ENCODE data around the gene RHBDD2. TPM values are rescaled to one million over a fixed set of nuclear protein-coding genes. Genes with fewer than 3 reads are reported as not detected.
"Not testable (repeated sequence)": the region's sequence is repeated elsewhere in the genome, so short reads cannot be mapped to it uniquely, and the experiment has no call there.

RHBDD2 gene
- total RNA-seq = 139 and 143 TPM in 2 replicates

DNA sequence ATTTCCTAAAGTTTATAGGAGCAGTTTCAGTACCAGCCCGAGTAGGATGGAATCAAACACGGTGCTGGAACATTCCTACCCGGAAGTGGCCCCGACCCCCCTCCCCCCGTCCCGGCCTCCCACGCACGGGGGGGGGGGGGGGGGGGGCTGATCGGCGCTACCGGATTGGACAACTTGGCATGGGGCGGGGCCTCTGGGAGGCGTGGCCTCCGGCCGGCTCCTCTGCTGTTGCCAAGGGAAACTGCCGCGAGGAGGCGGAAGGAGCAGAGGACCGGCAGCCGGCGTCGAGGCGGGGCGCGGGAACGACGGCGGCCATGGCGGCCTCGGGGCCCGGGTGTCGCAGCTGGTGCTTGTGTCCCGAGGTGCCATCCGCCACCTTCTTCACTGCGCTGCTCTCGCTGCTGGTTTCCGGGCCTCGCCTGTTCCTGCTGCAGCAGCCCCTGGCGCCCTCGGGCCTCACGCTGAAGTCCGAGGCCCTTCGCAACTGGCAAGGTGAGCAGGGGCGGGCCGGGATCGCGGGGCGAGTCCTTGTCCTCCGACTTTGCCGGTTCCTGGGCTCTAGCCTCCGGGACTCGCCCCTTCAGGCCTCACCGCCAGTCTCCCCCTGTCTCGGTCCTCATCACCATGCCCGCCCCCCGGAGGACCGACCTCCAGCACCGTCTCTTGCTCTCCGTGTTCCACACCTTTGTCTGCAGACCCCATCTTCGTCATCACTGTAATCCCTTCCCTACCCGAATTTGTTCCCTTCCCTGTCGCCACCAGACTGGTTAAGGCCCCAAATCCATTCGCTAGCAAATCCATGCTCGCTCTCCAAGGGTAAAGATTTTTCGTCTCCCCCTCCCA lies at the start of gene RHBDD2:
Gene RHBDD2, plus strand, starts transcription at position 266 of the 843 bp plus-strand sequence. Its CDS starts 49 bp downstream, at position 315.
- Mint-ChIP-seq H3K27me3 (ENCODE audit: low read depth) (no peaks in the 10 kb centered on the region), H3K4me3 (ENCODE audit: low read depth) (peak within 1 kb of the TSS; percentile 100), H3K4me1 (ENCODE audit: low read depth) (peaks cover 39% of the 10 kb centered on the region), H3K9me3 (no peaks in the 10 kb centered on the region), H3K27ac (peak within 1 kb of the TSS; percentile 99), H3K36me3 (ENCODE audit: low read depth) (peaks cover 47% of the 10 kb centered on the region)
- DNase-seq (ENCODE audit: low spot score) = peak; percentile 89
- intact Hi-C loops (cut with micrococcal nuclease) = loop anchor here (1.0 to 5.0 kb wide), 3 partner anchors 9 to 102 kb away; no protein-coding TSS in a partner anchor

DNA sequence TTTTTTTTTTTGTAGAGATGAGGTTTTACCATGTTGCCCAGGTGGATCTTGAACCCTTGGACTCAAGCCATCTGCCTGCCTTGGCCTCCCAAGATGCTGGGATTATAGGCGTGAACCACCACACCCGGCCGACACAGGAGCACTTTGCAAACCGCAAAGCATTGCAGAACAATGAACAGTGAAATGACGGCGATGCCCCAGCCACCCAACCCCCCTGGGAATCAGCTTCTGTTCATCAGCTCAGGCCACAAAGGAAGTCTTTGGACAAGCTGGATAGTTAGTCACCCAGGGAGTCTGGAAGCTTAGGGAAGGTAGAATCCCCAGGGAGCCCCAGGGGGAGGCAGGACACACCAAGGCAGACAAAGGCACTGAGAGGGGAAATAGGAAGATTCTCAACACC lies 49.2 kb upstream of the RHBDD2 start:
- intact Hi-C loops (cut with micrococcal nuclease); H3K4me3 Mint-ChIP-seq (ENCODE audit: low read depth); H3K4me1 Mint-ChIP-seq (ENCODE audit: low read depth); H3K27ac Mint-ChIP-seq; H3K9me3 Mint-ChIP-seq; H3K36me3 Mint-ChIP-seq (ENCODE audit: low read depth); DNase-seq (ENCODE audit: low spot score); H3K27me3 Mint-ChIP-seq (ENCODE audit: low read depth): not testable (repeated sequence)

DNA sequence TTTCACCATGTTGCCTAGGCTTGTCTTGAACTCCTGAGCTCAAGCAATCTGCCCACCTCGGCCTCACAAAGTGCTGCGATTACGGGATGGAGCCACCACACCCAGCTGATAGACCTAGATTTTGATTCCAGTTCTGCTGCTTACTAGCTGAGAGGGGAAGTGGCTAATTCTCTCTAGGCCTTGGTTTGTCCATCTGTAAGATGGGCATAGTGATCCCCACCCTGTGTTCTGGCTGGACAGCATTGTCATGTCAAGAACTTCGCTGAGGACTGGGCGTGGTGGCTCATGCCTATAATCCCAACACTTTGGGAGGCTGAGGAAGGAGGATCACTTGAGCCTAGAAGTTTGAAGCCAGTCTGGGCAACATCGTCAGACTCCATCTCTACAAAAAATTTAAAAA lies 47.9 kb upstream of the RHBDD2 start:
- H3K27me3 Mint-ChIP-seq (ENCODE audit: low read depth) = no peaks in the 10 kb centered on the region
- no peak overlapping the region for H3K27ac Mint-ChIP-seq
- H3K4me3 Mint-ChIP-seq (ENCODE audit: low read depth) = no peak overlapping the region
- no peak for DNase-seq (ENCODE audit: low spot score)
- intact Hi-C loops (cut with micrococcal nuclease) = no loop called here
- no peaks in the 10 kb centered on the region for H3K9me3 Mint-ChIP-seq
- no peaks in the 10 kb centered on the region for H3K36me3 Mint-ChIP-seq (ENCODE audit: low read depth)
- H3K4me1 Mint-ChIP-seq (ENCODE audit: low read depth) = no peaks in the 10 kb centered on the region

GRCh38 chr7:75833662-75834061 lies 45.2 kb upstream of the RHBDD2 start:
- intact Hi-C loops (cut with micrococcal nuclease); H3K27me3 Mint-ChIP-seq (ENCODE audit: low read depth); H3K36me3 Mint-ChIP-seq (ENCODE audit: low read depth); H3K4me1 Mint-ChIP-seq (ENCODE audit: low read depth); H3K4me3 Mint-ChIP-seq (ENCODE audit: low read depth); H3K27ac Mint-ChIP-seq; DNase-seq (ENCODE audit: low spot score); H3K9me3 Mint-ChIP-seq: not testable (repeated sequence)

DNA sequence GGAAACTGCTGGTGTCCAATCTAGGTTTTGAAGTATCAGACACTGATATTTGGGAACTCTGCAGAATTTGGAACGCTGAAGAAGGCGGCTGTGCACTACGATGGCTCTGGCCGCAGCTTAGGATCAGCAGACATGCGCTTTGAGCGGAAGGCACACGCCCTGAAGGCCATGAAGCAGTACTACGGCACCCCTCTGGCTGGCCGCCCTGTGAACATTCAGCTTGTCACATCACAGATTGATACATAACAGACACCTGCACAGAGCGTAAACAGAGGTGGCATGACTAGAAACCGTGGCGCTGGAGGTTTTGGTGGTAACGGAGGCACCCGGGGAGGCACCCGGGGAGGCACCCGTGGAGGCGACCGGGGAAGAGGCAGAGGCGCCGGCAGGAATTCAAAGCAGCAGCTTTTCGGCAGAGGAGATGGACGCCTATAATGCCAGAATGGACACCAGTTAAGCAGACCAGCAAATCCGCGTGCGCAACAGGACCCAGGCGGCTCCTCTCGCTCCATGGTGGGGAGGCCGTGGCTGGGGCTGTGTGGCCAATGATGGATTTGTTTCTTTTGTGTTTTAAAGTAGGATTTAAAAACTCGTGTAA lies 43.0 kb upstream of the RHBDD2 start:
- H3K36me3 Mint-ChIP-seq (ENCODE audit: low read depth) = no peaks in the 10 kb centered on the region
- intact Hi-C loops (cut with micrococcal nuclease) = no loop called here
- no peak overlapping the region for H3K27ac Mint-ChIP-seq
- H3K4me3 Mint-ChIP-seq (ENCODE audit: low read depth) = no peak overlapping the region
- DNase-seq (ENCODE audit: low spot score) = no peak
- no peaks in the 10 kb centered on the region for H3K9me3 Mint-ChIP-seq
- H3K4me1 Mint-ChIP-seq (ENCODE audit: low read depth) = no peaks in the 10 kb centered on the region
- no peaks in the 10 kb centered on the region for H3K27me3 Mint-ChIP-seq (ENCODE audit: low read depth)

DNA sequence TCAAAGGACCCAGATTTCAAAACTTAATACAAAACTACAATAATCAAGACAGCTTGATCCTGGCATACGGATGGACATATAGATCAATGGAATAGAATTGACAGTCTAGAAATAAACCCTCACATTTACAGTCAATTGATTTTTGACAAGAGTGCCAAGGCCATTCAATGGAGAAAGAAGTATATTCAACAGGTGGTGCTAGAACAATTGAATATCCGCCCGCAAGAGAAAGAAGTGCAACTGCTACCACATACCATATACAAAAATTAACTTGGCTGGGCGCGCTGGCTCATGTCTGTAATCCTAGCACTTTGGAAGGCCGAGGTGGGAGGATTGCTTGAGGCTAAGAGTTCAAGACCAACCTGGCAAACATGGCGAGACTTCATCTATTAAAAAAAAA lies 42.0 kb upstream of the RHBDD2 start:
- Mint-ChIP-seq H3K9me3 (no peaks in the 10 kb centered on the region), H3K4me3 (ENCODE audit: low read depth) (no peak overlapping the region), H3K4me1 (ENCODE audit: low read depth) (no peaks in the 10 kb centered on the region), H3K27me3 (ENCODE audit: low read depth) (no peaks in the 10 kb centered on the region), H3K36me3 (ENCODE audit: low read depth) (no peaks in the 10 kb centered on the region), H3K27ac (no peak overlapping the region)
- intact Hi-C loops (cut with micrococcal nuclease) = no loop called here
- no peak for DNase-seq (ENCODE audit: low spot score)

DNA sequence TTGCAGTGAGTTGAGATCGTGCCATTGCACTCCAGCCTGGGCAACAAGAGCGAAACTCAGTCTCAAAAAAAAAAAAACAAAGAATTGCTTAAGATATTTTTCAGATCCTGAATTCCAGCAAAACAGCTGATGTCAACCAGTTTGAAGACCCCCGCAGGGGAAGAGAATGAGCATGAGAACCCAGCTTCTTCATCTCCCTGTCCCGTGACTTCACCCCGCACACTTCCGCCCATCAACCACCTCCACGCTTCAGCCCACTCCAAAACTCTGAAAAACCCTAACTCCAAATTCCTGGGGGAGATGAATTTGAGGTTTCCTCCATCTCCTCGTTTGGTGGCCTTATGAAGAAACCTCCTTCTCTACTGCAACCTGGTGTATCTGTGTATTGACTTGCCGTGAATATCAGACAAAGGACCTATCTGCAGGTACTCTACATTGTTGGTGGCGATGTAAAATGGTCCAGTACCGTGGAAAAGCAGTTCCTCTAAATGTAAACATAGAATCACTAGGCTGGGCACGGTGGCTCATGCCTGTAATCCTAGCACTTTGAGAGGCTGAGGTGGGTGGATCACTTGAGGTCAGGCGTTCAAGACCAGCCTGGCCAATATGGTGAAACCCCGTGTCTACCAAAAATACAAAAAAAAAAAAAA lies 40.4 kb upstream of the RHBDD2 start:
- intact Hi-C loops (cut with micrococcal nuclease); H3K27me3 Mint-ChIP-seq (ENCODE audit: low read depth); H3K27ac Mint-ChIP-seq; H3K9me3 Mint-ChIP-seq; H3K4me3 Mint-ChIP-seq (ENCODE audit: low read depth); DNase-seq (ENCODE audit: low spot score); H3K36me3 Mint-ChIP-seq (ENCODE audit: low read depth): not testable (repeated sequence)
- peaks cover 12% of the 10 kb centered on the region for H3K4me1 Mint-ChIP-seq (ENCODE audit: low read depth)

GRCh38 chr7:75840029-75840428 lies 38.8 kb upstream of the RHBDD2 start:
- intact Hi-C loops (cut with micrococcal nuclease) = loop anchor here (5.0 kb wide), 1 partner anchor 37 kb away; the partner anchor contains the start of gene RHBDD2
- Mint-ChIP-seq H3K9me3 (no peaks in the 10 kb centered on the region), H3K4me1 (ENCODE audit: low read depth) (peaks cover 14% of the 10 kb centered on the region), H3K27me3 (ENCODE audit: low read depth) (no peaks in the 10 kb centered on the region), H3K36me3 (ENCODE audit: low read depth) (no peaks in the 10 kb centered on the region), H3K4me3 (ENCODE audit: low read depth) (no peak overlapping the region), H3K27ac (no peak overlapping the region)
- no peak for DNase-seq (ENCODE audit: low spot score)

- H3K4me3 Mint-ChIP-seq (ENCODE audit: low read depth) = peak overlapping the region; percentile 62
- H3K36me3 Mint-ChIP-seq (ENCODE audit: low read depth) = no peaks in the 10 kb centered on the region
- intact Hi-C loops (cut with micrococcal nuclease) = loop anchor here (1.0 to 5.0 kb wide), 4 partner anchors 34 to 248 kb away; partner anchors contain the start of gene RHBDD2
- H3K9me3 Mint-ChIP-seq = no peaks in the 10 kb centered on the region
- peaks cover 14% of the 10 kb centered on the region for H3K4me1 Mint-ChIP-seq (ENCODE audit: low read depth)
- no peaks in the 10 kb centered on the region for H3K27me3 Mint-ChIP-seq (ENCODE audit: low read depth)
- no peak for DNase-seq (ENCODE audit: low spot score)
- H3K27ac Mint-ChIP-seq = peak overlapping the region; percentile 97
Observed at GRCh38 chr7:75842836-75843446, 35.9 kb upstream of the RHBDD2 start.

DNA sequence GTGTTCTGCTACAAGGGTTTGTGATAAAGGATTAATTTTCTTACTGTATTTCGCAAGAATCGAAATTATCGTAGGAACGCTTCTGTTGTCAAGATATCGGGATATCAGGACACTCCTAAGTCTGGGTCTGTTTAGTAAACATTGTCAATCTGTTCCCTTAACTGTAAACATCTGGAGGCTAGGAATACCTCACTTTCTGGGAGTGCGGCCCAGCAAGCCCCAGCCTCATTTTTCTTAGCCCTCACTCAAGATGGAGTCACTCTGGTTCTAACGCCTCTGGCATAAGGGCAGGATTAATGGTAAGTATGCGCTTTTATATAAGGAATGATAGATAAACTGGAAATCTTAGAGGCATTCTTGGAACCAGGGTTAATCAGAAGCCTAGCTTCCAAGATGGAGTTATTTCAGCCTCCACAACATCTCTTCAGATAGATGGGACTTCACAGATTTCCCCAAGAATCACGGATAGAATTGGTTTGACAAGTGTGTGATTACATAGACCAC lies 35.2 kb upstream of the RHBDD2 start:
- Mint-ChIP-seq H3K4me3 (ENCODE audit: low read depth) (no peak overlapping the region), H3K27ac (peak overlapping the region; percentile 68)
- intact Hi-C loops (cut with micrococcal nuclease) = loop anchor here (1.0 to 5.0 kb wide), 4 partner anchors 34 to 249 kb away; partner anchors contain the start of gene RHBDD2

DNA sequence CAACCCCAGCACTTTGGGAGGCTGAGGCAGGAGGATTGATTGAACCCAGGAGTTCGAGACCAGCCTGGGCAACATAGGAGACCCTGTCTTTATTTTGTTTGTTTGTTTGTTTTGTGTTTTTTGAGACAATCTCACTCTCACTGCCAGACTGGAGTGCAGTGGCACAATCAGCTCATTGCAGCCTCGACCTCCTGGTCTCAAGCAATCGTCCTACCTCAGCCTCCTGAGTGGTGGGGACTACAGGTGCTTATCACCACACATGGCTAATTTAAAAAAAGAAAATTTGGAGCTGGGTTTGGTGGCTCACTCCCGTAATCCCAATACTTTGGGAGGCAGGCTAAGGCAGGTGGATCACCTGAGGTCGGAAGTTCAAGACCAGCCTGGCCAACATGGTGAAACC lies 34.7 kb upstream of the RHBDD2 start:
- Mint-ChIP-seq H3K4me3 (ENCODE audit: low read depth) (no peak overlapping the region), H3K27ac (no peak overlapping the region), H3K4me1 (ENCODE audit: low read depth) (peaks cover 14% of the 10 kb centered on the region), H3K9me3 (no peaks in the 10 kb centered on the region), H3K36me3 (ENCODE audit: low read depth) (no peaks in the 10 kb centered on the region), H3K27me3 (ENCODE audit: low read depth) (no peaks in the 10 kb centered on the region)
- no peak for DNase-seq (ENCODE audit: low spot score)
- intact Hi-C loops (cut with micrococcal nuclease) = loop anchor here (5.0 kb wide), 1 partner anchor 33 kb away; the partner anchor contains the start of gene RHBDD2

More for the DNA sequence above, 35.2 kb upstream of the RHBDD2 start:
- H3K4me1 Mint-ChIP-seq (ENCODE audit: low read depth) = peaks cover 14% of the 10 kb centered on the region
- no peak for DNase-seq (ENCODE audit: low spot score)
- H3K9me3 Mint-ChIP-seq = no peaks in the 10 kb centered on the region
- H3K36me3 Mint-ChIP-seq (ENCODE audit: low read depth) = no peaks in the 10 kb centered on the region
- no peaks in the 10 kb centered on the region for H3K27me3 Mint-ChIP-seq (ENCODE audit: low read depth)

- H3K9me3 Mint-ChIP-seq; intact Hi-C loops (cut with micrococcal nuclease); H3K27me3 Mint-ChIP-seq (ENCODE audit: low read depth); H3K27ac Mint-ChIP-seq; H3K36me3 Mint-ChIP-seq (ENCODE audit: low read depth); DNase-seq (ENCODE audit: low spot score); H3K4me3 Mint-ChIP-seq (ENCODE audit: low read depth): not testable (repeated sequence)
- H3K4me1 Mint-ChIP-seq (ENCODE audit: low read depth) = peaks cover 14% of the 10 kb centered on the region
Observed at GRCh38 chr7:75845132-75845531, 33.7 kb upstream of the RHBDD2 start.

Data from activated T-helper 2 cell treated with anti-CD3 and anti-CD28 coated beads, Interferon-gamma antibody, Interleukin-2, Interleukin-4, amounts not matched to agents 10 μg/mL and 5 μg/mL and 100 μg/mL, durations not matched to agents 14 hours and 24 hours and 36 hours (primary cell).